NB4 (cell line): ENCODE results near the gene ADAMTSL1.

ENCODE experiments used
- DNase-seq: peaks from one replicate; pipeline ENCODE4 v3.0.0; 2010; ENCODE audit warnings: low read depth
- H3K4me3 ChIP-seq: one replicate; pipeline ENCODE4 v1.5.1; 2011; ENCODE audit warnings: mild to moderate bottlenecking, low read depth, low read length, moderate library complexity
- MYC ChIP-seq: IDR thresholded peaks from 2 replicates; pipeline ENCODE4 v1.6.1; 2011; ENCODE audit warnings: low read depth, low read length
- POLR2A ChIP-seq: IDR thresholded peaks from 2 replicates; pipeline ENCODE4 v1.6.1; 2011; ENCODE audit warnings: mild to moderate bottlenecking; ENCODE audit not compliant: insufficient read length; ENCODE audit errors: extremely low read depth
- TF ChIP-seq, protein P1 (sequence below): IDR thresholded peaks from one replicate; pipeline ENCODE4 v1.5.1; 2012; ENCODE audit warnings: low read depth, low read length
- TF ChIP-seq, protein P2 (sequence below): IDR thresholded peaks from 2 replicates; pipeline ENCODE4 v1.6.1; 2011; ENCODE audit warnings: low read depth, low read length

ADAMTSL1 gene

DNA sequence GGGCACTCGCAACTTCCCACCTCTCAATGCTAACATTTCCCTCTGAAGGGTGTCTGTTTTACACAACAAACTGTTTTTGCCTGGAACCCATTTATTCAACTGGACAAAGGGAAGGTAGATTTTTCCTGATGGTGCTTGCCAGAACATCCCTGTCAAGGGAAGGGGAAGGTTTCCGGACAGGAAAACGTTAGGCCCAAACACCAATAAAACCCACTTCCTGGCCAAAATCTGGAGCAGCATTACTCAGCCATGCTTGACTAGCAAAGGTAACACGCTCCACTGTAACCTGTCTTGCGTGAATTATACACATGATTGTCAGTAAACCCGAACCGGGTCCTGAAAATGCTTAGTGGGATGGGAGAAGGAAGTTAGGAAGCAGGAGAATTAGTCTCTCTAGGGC lies 468.8 kb downstream of the ADAMTSL1 start:
- TF ChIP-seq MYC, result no peak
- no peak overlapping the region for H3K4me3 ChIP-seq
- DNase-seq, result no peak

DNA sequence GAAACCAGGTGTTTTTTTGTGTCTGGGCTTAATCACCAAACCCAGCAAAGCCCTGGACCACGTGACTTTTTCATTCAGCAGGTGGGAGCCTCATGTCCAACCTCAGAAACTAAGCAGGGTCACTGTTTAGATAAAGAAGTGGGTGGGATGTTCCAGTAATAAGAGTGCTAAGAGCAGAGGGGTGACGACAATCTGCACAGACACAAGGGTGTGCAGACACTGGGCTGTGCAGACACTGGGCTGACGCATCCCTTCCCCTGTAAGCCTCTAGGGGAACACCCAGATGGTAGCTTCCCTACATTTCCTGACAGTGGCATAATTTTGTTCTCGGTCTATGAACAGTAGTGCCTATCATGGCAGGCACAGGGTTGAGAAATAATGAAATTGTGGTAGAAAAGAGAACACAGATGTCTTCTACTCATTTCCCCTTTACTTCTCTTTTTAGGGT lies 474.0 kb downstream of the ADAMTSL1 start:
- TF ChIP-seq POLR2A (no peak), MYC (no peak)
- TF ChIP-seq, protein P1, sequence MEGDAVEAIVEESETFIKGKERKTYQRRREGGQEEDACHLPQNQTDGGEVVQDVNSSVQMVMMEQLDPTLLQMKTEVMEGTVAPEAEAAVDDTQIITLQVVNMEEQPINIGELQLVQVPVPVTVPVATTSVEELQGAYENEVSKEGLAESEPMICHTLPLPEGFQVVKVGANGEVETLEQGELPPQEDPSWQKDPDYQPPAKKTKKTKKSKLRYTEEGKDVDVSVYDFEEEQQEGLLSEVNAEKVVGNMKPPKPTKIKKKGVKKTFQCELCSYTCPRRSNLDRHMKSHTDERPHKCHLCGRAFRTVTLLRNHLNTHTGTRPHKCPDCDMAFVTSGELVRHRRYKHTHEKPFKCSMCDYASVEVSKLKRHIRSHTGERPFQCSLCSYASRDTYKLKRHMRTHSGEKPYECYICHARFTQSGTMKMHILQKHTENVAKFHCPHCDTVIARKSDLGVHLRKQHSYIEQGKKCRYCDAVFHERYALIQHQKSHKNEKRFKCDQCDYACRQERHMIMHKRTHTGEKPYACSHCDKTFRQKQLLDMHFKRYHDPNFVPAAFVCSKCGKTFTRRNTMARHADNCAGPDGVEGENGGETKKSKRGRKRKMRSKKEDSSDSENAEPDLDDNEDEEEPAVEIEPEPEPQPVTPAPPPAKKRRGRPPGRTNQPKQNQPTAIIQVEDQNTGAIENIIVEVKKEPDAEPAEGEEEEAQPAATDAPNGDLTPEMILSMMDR, result peak; percentile 23
- TF ChIP-seq, protein P2, sequence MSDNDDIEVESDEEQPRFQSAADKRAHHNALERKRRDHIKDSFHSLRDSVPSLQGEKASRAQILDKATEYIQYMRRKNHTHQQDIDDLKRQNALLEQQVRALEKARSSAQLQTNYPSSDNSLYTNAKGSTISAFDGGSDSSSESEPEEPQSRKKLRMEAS, result 0 out of 2 replicates have a peak, but pooled peaks have one; percentile 42
- peak; percentile 72 for DNase-seq
- no peak overlapping the region for H3K4me3 ChIP-seq

DNA sequence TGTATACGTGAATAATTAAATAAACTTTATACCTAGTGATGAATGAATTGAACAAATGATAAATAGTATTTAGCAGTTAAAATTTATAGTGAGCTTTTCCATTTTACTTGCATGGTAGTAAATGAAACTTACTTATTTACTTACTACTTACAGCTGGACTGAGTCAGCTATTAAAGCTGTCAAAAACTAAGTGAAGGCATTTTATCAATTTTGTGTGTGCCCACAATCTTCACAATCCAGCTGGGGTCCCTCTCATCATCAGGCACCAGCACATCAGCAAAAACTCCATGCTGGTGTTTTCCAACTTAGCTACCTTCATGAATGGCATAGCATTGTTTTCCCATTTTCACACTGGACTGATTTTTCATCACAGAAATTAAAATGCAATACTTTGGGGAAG lies 478.0 kb downstream of the ADAMTSL1 start:
- TF ChIP-seq POLR2A (no peak), MYC (no peak)
- TF ChIP-seq, protein P1, result no peak
- TF ChIP-seq, protein P2, result no peak
- DNase-seq, result no peak
- no peak overlapping the region for H3K4me3 ChIP-seq

DNA sequence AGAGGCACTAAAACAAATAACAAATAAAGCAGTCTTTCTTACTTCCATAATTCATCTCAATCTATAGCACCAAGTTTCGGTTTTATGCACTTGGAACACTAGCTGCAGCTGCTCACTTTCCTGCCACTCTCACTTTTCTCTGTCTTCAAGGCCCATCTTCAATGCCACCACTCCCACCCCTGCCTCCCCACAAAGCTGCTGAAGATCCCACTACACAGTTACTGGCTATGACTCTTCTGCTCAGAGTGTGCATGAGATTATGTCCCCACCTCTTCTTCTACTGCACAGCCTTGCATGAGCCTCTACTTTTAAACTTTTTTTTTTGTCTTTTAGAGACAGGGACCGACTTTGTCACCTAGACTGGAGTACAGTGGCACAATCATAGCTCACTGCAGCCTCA lies 481.7 kb downstream of the ADAMTSL1 start:
- TF ChIP-seq, protein P2, result no peak
- TF ChIP-seq MYC, result no peak
- TF ChIP-seq POLR2A, result no peak
- TF ChIP-seq, protein P1, result no peak
- H3K4me3 ChIP-seq, result no peak overlapping the region
- no peak for DNase-seq
